ENCODE data around the gene LTBP1.

The LTBP1 gene

GRCh38 chr2:33136056-33136455 lies 189.3 kb downstream of the LTBP1 start:
- TF ChIP-seq EZH2phosphoT487 (IDR thresholded peaks at IDR 0.05; ENCODE audit: borderline replicate concordance, low read length) (no peak), CTCF (IDR thresholded peaks at IDR 0.05; ENCODE audit: low read depth, low read length, poor library complexity, severe bottlenecking) (no peak)
- H3K36me3 ChIP-seq (ENCODE audit: control insufficient read depth, low read length), result peaks cover 56% of the 10 kb centered on the region
- H4K20me1 ChIP-seq (ENCODE audit: control insufficient read depth, insufficient read depth, low read depth, low read length), result no peaks in the 10 kb centered on the region
- no peaks in the 10 kb centered on the region for H3K9me3 ChIP-seq (ENCODE audit: control insufficient read depth, insufficient read depth, low read length)
- no peaks in the 10 kb centered on the region for H3K9me2 ChIP-seq (replicated peaks; ENCODE audit: control insufficient read depth, low read length)
- peaks cover 9% of the 10 kb centered on the region for H3K4me1 ChIP-seq (ENCODE audit: control insufficient read depth, low read length)
- no peaks in the 10 kb centered on the region for H3K27me3 ChIP-seq (ENCODE audit: control insufficient read depth, low read length)
- H3K79me2 ChIP-seq (ENCODE audit: control insufficient read depth, low read length), result peaks cover 19% of the 10 kb centered on the region
- no peak overlapping the region for H3K27ac ChIP-seq (ENCODE audit: low read depth, low read length)
- no peak overlapping the region for H3K4me2 ChIP-seq (ENCODE audit: low read length)
- no peaks in the 10 kb centered on the region for H3F3A ChIP-seq (ENCODE audit: control insufficient read depth, insufficient read depth)
- H3K4me3 ChIP-seq (ENCODE audit: low read length), result no peak overlapping the region

GRCh38 chr2:33136566-33136965 lies 189.8 kb downstream of the LTBP1 start:
- Histone ChIP-seq H3K9me2 (replicated peaks; ENCODE audit: control insufficient read depth, low read length) (no peaks in the 10 kb centered on the region), H4K20me1 (ENCODE audit: control insufficient read depth, insufficient read depth, low read depth, low read length) (no peaks in the 10 kb centered on the region), H3F3A (ENCODE audit: control insufficient read depth, insufficient read depth) (no peaks in the 10 kb centered on the region), H3K27me3 (ENCODE audit: control insufficient read depth, low read length) (no peaks in the 10 kb centered on the region), H3K4me2 (ENCODE audit: low read length) (no peak overlapping the region), H3K9me3 (ENCODE audit: control insufficient read depth, insufficient read depth, low read length) (no peaks in the 10 kb centered on the region), H3K36me3 (ENCODE audit: control insufficient read depth, low read length) (peaks cover 55% of the 10 kb centered on the region), H3K4me3 (ENCODE audit: low read length) (no peak overlapping the region), H3K27ac (ENCODE audit: low read depth, low read length) (no peak overlapping the region), H3K79me2 (ENCODE audit: control insufficient read depth, low read length) (peaks cover 19% of the 10 kb centered on the region), H3K4me1 (ENCODE audit: control insufficient read depth, low read length) (peaks cover 9% of the 10 kb centered on the region)
- no peak for TF ChIP-seq CTCF (IDR thresholded peaks at IDR 0.05; ENCODE audit: low read depth, low read length, poor library complexity, severe bottlenecking)
- TF ChIP-seq EZH2phosphoT487 (IDR thresholded peaks at IDR 0.05; ENCODE audit: borderline replicate concordance, low read length), result no peak

- no peak for TF ChIP-seq CTCF (IDR thresholded peaks at IDR 0.05; ENCODE audit: low read depth, low read length, poor library complexity, severe bottlenecking)
- TF ChIP-seq EZH2phosphoT487 (IDR thresholded peaks at IDR 0.05; ENCODE audit: borderline replicate concordance, low read length), result no peak
- Histone ChIP-seq H3F3A (ENCODE audit: control insufficient read depth, insufficient read depth) (no peaks in the 10 kb centered on the region), H3K79me2 (ENCODE audit: control insufficient read depth, low read length) (peaks cover 19% of the 10 kb centered on the region), H3K4me3 (ENCODE audit: low read length) (no peak overlapping the region), H3K27me3 (ENCODE audit: control insufficient read depth, low read length) (no peaks in the 10 kb centered on the region), H3K4me2 (ENCODE audit: low read length) (no peak overlapping the region), H3K9me3 (ENCODE audit: control insufficient read depth, insufficient read depth, low read length) (no peaks in the 10 kb centered on the region), H3K36me3 (ENCODE audit: control insufficient read depth, low read length) (peaks cover 54% of the 10 kb centered on the region), H4K20me1 (ENCODE audit: control insufficient read depth, insufficient read depth, low read depth, low read length) (no peaks in the 10 kb centered on the region), H3K27ac (ENCODE audit: low read depth, low read length) (no peak overlapping the region), H3K9me2 (replicated peaks; ENCODE audit: control insufficient read depth, low read length) (no peaks in the 10 kb centered on the region), H3K4me1 (ENCODE audit: control insufficient read depth, low read length) (peaks cover 9% of the 10 kb centered on the region)
These were observed 190.6 kb downstream of the LTBP1 start for GRCh38 chr2:33137331-33137730.

GRCh38 chr2:33139949-33140348 lies 193.2 kb downstream of the LTBP1 start:
- Histone ChIP-seq H3K9me3 (ENCODE audit: control insufficient read depth, insufficient read depth, low read length) (no peaks in the 10 kb centered on the region), H3K4me2 (ENCODE audit: low read length) (no peak overlapping the region), H4K20me1 (ENCODE audit: control insufficient read depth, insufficient read depth, low read depth, low read length) (no peaks in the 10 kb centered on the region), H3K79me2 (ENCODE audit: control insufficient read depth, low read length) (peaks cover 19% of the 10 kb centered on the region), H3K4me1 (ENCODE audit: control insufficient read depth, low read length) (peaks cover 9% of the 10 kb centered on the region), H3K9me2 (replicated peaks; ENCODE audit: control insufficient read depth, low read length) (no peaks in the 10 kb centered on the region), H3F3A (ENCODE audit: control insufficient read depth, insufficient read depth) (no peaks in the 10 kb centered on the region), H3K36me3 (ENCODE audit: control insufficient read depth, low read length) (peaks cover 73% of the 10 kb centered on the region), H3K27me3 (ENCODE audit: control insufficient read depth, low read length) (no peaks in the 10 kb centered on the region), H3K4me3 (ENCODE audit: low read length) (no peak overlapping the region), H3K27ac (ENCODE audit: low read depth, low read length) (no peak overlapping the region)
- TF ChIP-seq EZH2phosphoT487 (IDR thresholded peaks at IDR 0.05; ENCODE audit: borderline replicate concordance, low read length) (no peak), CTCF (IDR thresholded peaks at IDR 0.05; ENCODE audit: low read depth, low read length, poor library complexity, severe bottlenecking) (no peak)

Data from DOHH2 (cell line).